CD4-positive, alpha-beta T cell (primary cell): Measurements from ENCODE around the gene CEP20. TPM values are rescaled to one million over a fixed set of nuclear protein-coding genes. Genes with fewer than 3 reads are reported as not detected.

ENCODE experiments used
- ATAC-seq: fragments of 200-7000 bp; cut with Tn5 transposase; one replicate; pipeline ENCODE4 v1.10.0; 2022; ENCODE audit warnings: mild to moderate bottlenecking; ENCODE audit not compliant: poor library complexity
- CTCF ChIA-PET: fragments of 350-600 bp; sonication (Branson Sonifier 250); formaldehyde crosslinking; loops from one replicate; lab custom pipeline; 2021; ENCODE audit warnings: antibody characterized with exemption, inconsistent platforms; lab: Charles Lee
- POLR2A ChIA-PET: fragments of 350-600 bp; sonication (Branson Sonifier 250); formaldehyde crosslinking; loops from one replicate; lab custom pipeline; 2021; ENCODE audit warnings: antibody characterized with exemption, inconsistent platforms; lab: Charles Lee
- DNase-seq, 14 experiments: peaks; one replicate each; pipeline ENCODE4 v3.0.0-alpha.2; 2013 to 2020; ENCODE audit warnings: mixed read lengths in 2 of 14
- H3K27ac ChIP-seq, 2 donors: one replicate each; pipeline versions ENCODE4 v1.5.1 to v1.7.0; 2013; ENCODE audit warnings: low read length in 2 of 2, low read depth in 1 of 2, mild to moderate bottlenecking in 1 of 2
- H3K27me3 ChIP-seq, 2 experiments: 1 replicate in 1 of 2; 2 replicates in 1 of 2; pipeline versions ENCODE4 v1.6.1 to v1.7.0; 2013; ENCODE audit warnings: low read length in 2 of 2, control low read depth in 1 of 2, mild to moderate bottlenecking in 1 of 2, moderate library complexity in 1 of 2; ENCODE audit not compliant: insufficient read depth in 2 of 2, control insufficient read depth in 1 of 2
- H3K36me3 ChIP-seq: one replicate; pipeline ENCODE4 v1.6.1; 2013; ENCODE audit warnings: low read length, control low read depth; ENCODE audit not compliant: insufficient read depth
- H3K4me1 ChIP-seq: one replicate; pipeline ENCODE4 v1.6.1; 2013; ENCODE audit warnings: low read length, control low read depth; ENCODE audit not compliant: insufficient read depth
- H3K4me3 ChIP-seq: one replicate; pipeline ENCODE4 v1.5.1; 2013; ENCODE audit warnings: mild to moderate bottlenecking, low read length, moderate library complexity
- H3K9me3 ChIP-seq, 2 experiments: 1 replicate in 1 of 2; 2 replicates in 1 of 2; pipeline versions ENCODE4 v1.6.1 to v1.7.0; 2013; ENCODE audit warnings: low read length in 2 of 2, mild to moderate bottlenecking in 2 of 2, control low read depth in 1 of 2, moderate library complexity in 1 of 2; ENCODE audit not compliant: control insufficient read depth in 1 of 2, insufficient read depth in 1 of 2
- H3K27ac Mint-ChIP-seq: one replicate; pipeline ENCODE4 v1.8.0; 2020; ENCODE audit warnings: mixed read lengths
- H3K27me3 Mint-ChIP-seq: one replicate; pipeline ENCODE4 v1.8.0; 2021; ENCODE audit warnings: mixed read lengths
- H3K36me3 Mint-ChIP-seq: one replicate; pipeline ENCODE4 v1.8.0; 2021; ENCODE audit warnings: low read depth, mixed read lengths
- H3K4me1 Mint-ChIP-seq: one replicate; pipeline ENCODE4 v1.8.0; 2021; ENCODE audit warnings: low read depth, mixed read lengths
- H3K4me3 Mint-ChIP-seq: one replicate; pipeline ENCODE4 v1.8.0; 2020; ENCODE audit warnings: mild to moderate bottlenecking, mixed read lengths
- H3K9me3 Mint-ChIP-seq: one replicate; pipeline ENCODE4 v1.8.0; 2020; ENCODE audit warnings: mixed read lengths
- CTCF ChIP-seq: fragments of 200-600 bp; IDR thresholded peaks from one replicate; pipeline ENCODE4 v1.8.0; 2022; ENCODE audit warnings: antibody characterized with exemption, mild to moderate bottlenecking
- intact Hi-C, 2 experiments: fragments of 100-400 bp; cut with DNase I in 1 of 2; cut with micrococcal nuclease in 1 of 2; formaldehyde crosslinking; loops; one replicate each; pipeline versions ENCODE4 v1.15.1 to v1.9.0; 2023 to 2025; cut with DNase I, micrococcal nuclease
- total RNA-seq, 174 experiments: library from RNA in 2 of 174; stranded (reverse) in 2 of 174; gene quantifications; one replicate each; pipeline ENCODE4 v1.2.3 and lab custom pipeline; 2021 to 2026

The CEP20 gene
- total RNA-seq, 2 experiments from 2014 or later: 14.4 to 15.5 TPM

GRCh38 chr16:15916323-15916722 is 27.9 kb upstream of the CEP20 start:
- peaks cover under 1% of the 10 kb centered on the region for H3K9me3 Mint-ChIP-seq
- H3K36me3 ChIP-seq: no peaks in the 10 kb centered on the region
- no peak overlapping the region for H3K4me3 ChIP-seq
- peaks cover 14% of the 10 kb centered on the region for H3K4me1 Mint-ChIP-seq
- no peak overlapping the region for H3K4me3 Mint-ChIP-seq
- ATAC-seq: no peak
- H3K27ac ChIP-seq: no peak overlapping the region
- H3K9me3 ChIP-seq: no peaks in the 10 kb centered on the region
- POLR2A ChIA-PET: no interaction called here
- no peaks in the 10 kb centered on the region for H3K27me3 ChIP-seq
- CTCF ChIA-PET: no interaction called here
- H3K27ac Mint-ChIP-seq: no peak overlapping the region
- H3K36me3 Mint-ChIP-seq: no peaks in the 10 kb centered on the region
- H3K27me3 Mint-ChIP-seq: no peaks in the 10 kb centered on the region
- no peak for DNase-seq
- TF ChIP-seq CTCF: no peak
- intact Hi-C loops: no loop called here
- H3K4me1 ChIP-seq: peaks cover 8% of the 10 kb centered on the region

GRCh38 chr16:15915555-15916081 is 27.2 kb upstream of the CEP20 start:
- Mint-ChIP-seq H3K4me3 (no peak overlapping the region), H3K27me3 (no peaks in the 10 kb centered on the region), H3K36me3 (no peaks in the 10 kb centered on the region), H3K4me1 (peaks cover 17% of the 10 kb centered on the region), H3K9me3 (peaks cover 2% of the 10 kb centered on the region), H3K27ac (no peak overlapping the region)
- ChIA-PET POLR2A (no interaction called here), CTCF (no interaction called here)
- Histone ChIP-seq H3K27me3 (no peaks in the 10 kb centered on the region), H3K36me3 (no peaks in the 10 kb centered on the region), H3K27ac (no peak overlapping the region), H3K4me1 (peaks cover 8% of the 10 kb centered on the region), H3K4me3 (no peak overlapping the region), H3K9me3 (no peaks in the 10 kb centered on the region)
- no peak for TF ChIP-seq CTCF
- ATAC-seq (no peak), DNase-seq (no peak)
- intact Hi-C loops: no loop called here

GRCh38 chr16:15913046-15913698 is 24.8 kb upstream of the CEP20 start:
- H3K27ac Mint-ChIP-seq: peak overlapping the region; percentile 77
- H3K36me3 ChIP-seq: no peaks in the 10 kb centered on the region
- H3K4me1 Mint-ChIP-seq: peaks cover 17% of the 10 kb centered on the region
- ATAC-seq (no peak), DNase-seq (no peak)
- no peak overlapping the region for H3K4me3 Mint-ChIP-seq
- ChIA-PET CTCF (interaction anchor here (0.7 kb wide), 1 partner anchor 46 kb away, joined by 3 read pairs; no protein-coding TSS in a partner anchor), POLR2A (interaction anchor here (1.3 kb wide), 1 partner anchor 14 kb away, joined by 3 read pairs; no protein-coding TSS in a partner anchor)
- no peaks in the 10 kb centered on the region for H3K9me3 ChIP-seq
- H3K27me3 Mint-ChIP-seq: no peaks in the 10 kb centered on the region
- peaks cover 2% of the 10 kb centered on the region for H3K9me3 Mint-ChIP-seq
- H3K27ac ChIP-seq: peak overlapping the region in 1 of 2 donors; percentile 15
- H3K36me3 Mint-ChIP-seq: no peaks in the 10 kb centered on the region
- no peak for TF ChIP-seq CTCF
- intact Hi-C loops: no loop called here
- no peaks in the 10 kb centered on the region for H3K27me3 ChIP-seq
- H3K4me1 ChIP-seq: peaks cover 8% of the 10 kb centered on the region
- no peak overlapping the region for H3K4me3 ChIP-seq
